Mucosa of descending colon (tissue), 3 donors: Measurements from ENCODE around the gene GNAI1. TPM values are rescaled to one million over a fixed set of nuclear protein-coding genes. Genes with fewer than 3 reads are reported as not detected.

Experiments
- ATAC-seq: fragments of 200-7000 bp; cut with Tn5 transposase; one replicate; pipeline ENCODE4 v1.9.1; 2020; ENCODE audit warnings: mild to moderate bottlenecking, moderate library complexity
- DNase-seq, 3 donors: peaks; one replicate each; pipeline ENCODE4 v3.0.0-alpha.2; 2020
- H3K36me3 ChIP-seq: fragments of 200-600 bp; one replicate; pipeline ENCODE4 v1.8.0; 2021; ENCODE audit warnings: low read depth, mild to moderate bottlenecking
- H3K4me1 ChIP-seq: fragments of 200-600 bp; one replicate; pipeline ENCODE4 v1.8.0; 2021; ENCODE audit warnings: low read depth, mild to moderate bottlenecking
- H3K4me3 ChIP-seq: fragments of 200-600 bp; one replicate; pipeline ENCODE4 v1.8.0; 2021; ENCODE audit warnings: mild to moderate bottlenecking
- H3K9me3 ChIP-seq: fragments of 200-600 bp; one replicate; pipeline ENCODE4 v1.8.0; 2021; ENCODE audit warnings: mild to moderate bottlenecking
- CTCF ChIP-seq: fragments of 200-600 bp; IDR thresholded peaks from one replicate; pipeline ENCODE4 v1.8.0; 2022; ENCODE audit warnings: antibody characterized with exemption, mild to moderate bottlenecking
- intact Hi-C, 2 donors: fragments of 100-400 bp; cut with DNase I in 1 of 2; cut with micrococcal nuclease in 1 of 2; formaldehyde crosslinking; loops; one replicate each; pipeline versions ENCODE4 v1.11.0 to v1.11.1; 2022; cut with DNase I, micrococcal nuclease
- total RNA-seq, 3 donors: library from RNA; stranded (reverse); fragmentation: NEBNext Ultra II Directional in 2 of 3; extraction: Animal tissue kit (Norgen Biotek cat#: 25700) in 2 of 3; gene quantifications; one replicate each; pipeline versions ENCODE4 v1.2.1 to v1.2.4, GENCODE V29; 2021 to 2023
- donor health status: DM: no; HTN: no; CAD: no; lungs with moderate emphysema.
- donor health status: DM: no; HTN: no; CAD: no.
- donor health status: DM: no; HTN: yes; CAD: no.

GNAI1 gene
- total RNA-seq, 3 donors from 2014 or later = 18.1 to 59.3 (median 23.1) TPM

- H3K4me1 ChIP-seq = no peaks in the 10 kb centered on the region
- no peaks in the 10 kb centered on the region for H3K36me3 ChIP-seq
- no peak for DNase-seq
- no peaks in the 10 kb centered on the region for H3K9me3 ChIP-seq
- H3K4me3 ChIP-seq = no peak overlapping the region
- no peak for ATAC-seq
- intact Hi-C loops = no loop called here
- no peak for TF ChIP-seq CTCF
These were observed 70.3 kb downstream of the GNAI1 start for GRCh38 chr7:80204919-80205318.

- Histone ChIP-seq H3K4me3 (no peak overlapping the region), H3K36me3 (no peaks in the 10 kb centered on the region), H3K9me3 (no peaks in the 10 kb centered on the region), H3K4me1 (no peaks in the 10 kb centered on the region)
- DNase-seq (no peak), ATAC-seq (no peak)
- intact Hi-C loops = no loop called here
- TF ChIP-seq CTCF = no peak
These were observed 72.1 kb downstream of the GNAI1 start for GRCh38 chr7:80206763-80207162.

GRCh38 chr7:80207501-80207900, 72.9 kb downstream of the GNAI1 start:
- H3K9me3 ChIP-seq = no peaks in the 10 kb centered on the region
- H3K4me1 ChIP-seq = no peaks in the 10 kb centered on the region
- no peaks in the 10 kb centered on the region for H3K36me3 ChIP-seq
- TF ChIP-seq CTCF = no peak
- DNase-seq = no peak
- no peak overlapping the region for H3K4me3 ChIP-seq
- ATAC-seq = no peak
- intact Hi-C loops = no loop called here

GRCh38 chr7:80208700-80209099, 74.1 kb downstream of the GNAI1 start:
- ATAC-seq = no peak
- DNase-seq = no peak
- Histone ChIP-seq H3K4me1 (no peaks in the 10 kb centered on the region), H3K9me3 (no peaks in the 10 kb centered on the region), H3K36me3 (no peaks in the 10 kb centered on the region), H3K4me3 (no peak overlapping the region)
- TF ChIP-seq CTCF = no peak
- intact Hi-C loops = no loop called here

GRCh38 chr7:80210400-80210799, 75.8 kb downstream of the GNAI1 start:
- Histone ChIP-seq H3K4me1 (no peaks in the 10 kb centered on the region), H3K36me3 (no peaks in the 10 kb centered on the region), H3K9me3 (no peaks in the 10 kb centered on the region), H3K4me3 (no peak overlapping the region)
- ATAC-seq = no peak
- intact Hi-C loops = no loop called here
- TF ChIP-seq CTCF = no peak
- DNase-seq = no peak

GRCh38 chr7:80213814-80214213, 79.2 kb downstream of the GNAI1 start:
- intact Hi-C loops = no loop called here
- DNase-seq = no peak
- Histone ChIP-seq H3K4me3 (no peak overlapping the region), H3K36me3 (no peaks in the 10 kb centered on the region), H3K9me3 (no peaks in the 10 kb centered on the region), H3K4me1 (no peaks in the 10 kb centered on the region)
- ATAC-seq = no peak
- TF ChIP-seq CTCF = no peak
